ENCODE measurements around the gene TMEM86B.

DNA sequence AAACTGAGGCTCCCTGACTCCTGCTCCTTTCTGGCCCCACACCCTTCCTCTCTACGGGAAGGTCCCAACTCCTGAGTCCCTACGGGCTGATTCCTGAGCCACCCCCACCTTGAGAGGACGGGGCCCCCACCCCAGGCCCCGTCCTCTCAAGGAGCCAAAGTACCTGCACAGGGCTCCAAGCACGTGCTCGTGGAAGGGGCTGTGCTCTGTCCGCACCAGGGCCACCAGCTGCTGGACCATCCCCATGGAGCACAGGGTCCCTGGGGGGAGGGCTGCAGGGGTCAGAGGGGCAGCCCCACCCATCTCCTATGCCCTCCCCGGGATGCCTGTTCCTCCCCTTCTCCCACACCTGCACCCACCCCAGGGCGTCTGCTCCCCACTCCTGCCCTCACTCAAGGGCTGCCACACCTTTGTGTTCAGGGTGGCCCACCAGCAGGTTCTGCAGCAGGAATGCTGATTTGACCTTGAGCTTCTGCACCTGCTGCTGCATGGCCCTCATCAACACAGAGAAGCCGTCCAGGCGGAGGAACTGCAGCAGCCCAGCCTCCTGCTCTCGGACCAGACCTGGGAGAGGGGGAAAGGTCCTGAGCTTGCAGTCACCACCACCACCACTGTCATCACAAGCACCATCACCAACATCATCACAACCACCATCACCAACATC lies 37.3 kb upstream of the TMEM86B start:
- no peak for TF ChIP-seq POLR2AphosphoS5 (IDR thresholded peaks at IDR 0.05; ENCODE audit: low read depth, low read length)
- no peak for TF ChIP-seq CTCF (IDR thresholded peaks at IDR 0.05)
- TF ChIP-seq SIN3A (IDR thresholded peaks at IDR 0.05; ENCODE audit: borderline replicate concordance, insufficient read depth, low read depth, low read length), result no peak
